Heart right ventricle (tissue), 16 donors: ENCODE data around the gene BMPER. TPM values are rescaled to one million over a fixed set of nuclear protein-coding genes. Genes with fewer than 3 reads are reported as not detected.

ENCODE experiments used
- ATAC-seq, 8 donors: fragments of 200-7000 bp; cut with Tn5 transposase; one replicate each; pipeline ENCODE4 v1.9.1; 2020; ENCODE audit warnings: mild to moderate bottlenecking in 8 of 8, moderate library complexity in 8 of 8, moderate number of reproducible peaks in 1 of 8
- DNase-seq, 2 donors: peaks; one replicate each; pipeline ENCODE4 v3.0.0-alpha.2; 2020
- H3K27ac ChIP-seq, 10 donors: fragments of 200-600 bp; sonication (generic) in 2 of 10; one replicate each; pipeline versions ENCODE4 v1.5.0 to v1.8.0; 2020 to 2022; ENCODE audit warnings: mild to moderate bottlenecking in 3 of 10
- H3K27me3 ChIP-seq, 7 donors: fragments of 200-600 bp; one replicate each; pipeline ENCODE4 v1.8.0; 2021 to 2022; ENCODE audit warnings: mild to moderate bottlenecking in 2 of 7
- H3K36me3 ChIP-seq, 9 donors: fragments of 200-600 bp; sonication (generic) in 1 of 9; one replicate each; pipeline versions ENCODE4 v1.5.0 to v1.8.0; 2020 to 2022; ENCODE audit warnings: mild to moderate bottlenecking in 2 of 9
- H3K4me1 ChIP-seq, 9 donors: fragments of 200-600 bp; sonication (generic) in 1 of 9; one replicate each; pipeline versions ENCODE4 v1.5.0 to v1.8.0; 2020 to 2022; ENCODE audit warnings: mild to moderate bottlenecking in 4 of 9
- H3K4me3 ChIP-seq, 10 donors: fragments of 200-600 bp; sonication (generic) in 2 of 10; one replicate each; pipeline versions ENCODE4 v1.5.0 to v1.8.0; 2020 to 2022; ENCODE audit warnings: mild to moderate bottlenecking in 7 of 10, moderate library complexity in 2 of 10
- H3K9me3 ChIP-seq, 11 donors: fragments of 200-600 bp in 10 of 11; sonication (generic) in 2 of 11; one replicate each; pipeline versions ENCODE4 v1.5.0 to v1.8.0; 2013 to 2022; ENCODE audit warnings: mild to moderate bottlenecking in 2 of 11, control low read depth in 1 of 11, moderate library complexity in 1 of 11
- WGBS, 2 donors: extraction: QIAGEN DNeasy Blood & Tissue Kit; methylation state at CpG; one replicate each; pipeline ENCODE4 v1.1.7; 2013; ENCODE audit warnings: inconsistent platforms in 1 of 2; 5-methylcytosine and 5-hydroxymethylcytosine counted together
- intact Hi-C, 10 donors: fragments of 100-400 bp; cut with DNase I; formaldehyde crosslinking; loops; one replicate each; pipeline versions ENCODE4 v1.11.1 to v1.14.2; 2022
- polyA plus RNA-seq, 2 donors: library from polyadenylated mRNA; stranded (reverse); fragments of 200-250 nt; gene quantifications; one replicate each; pipeline ENCODE4 v1.2.3, GENCODE V29; 2013
- total RNA-seq, 10 donors: library from RNA; stranded (reverse); fragmentation: NEBNext Ultra II Directional in 3 of 10; extraction: Animal tissue kit (Norgen Biotek cat#: 25700) in 3 of 10; gene quantifications; one replicate each; pipeline versions ENCODE4 v1.2.1 to v1.2.4, GENCODE V29; 2021 to 2023
- TF ChIP-seq, protein P1 (sequence below), 9 donors: fragments of 200-600 bp; sonication (generic) in 2 of 9; IDR thresholded peaks; one replicate each; pipeline versions ENCODE4 v1.5.0 to v1.8.0; 2021 to 2022; ENCODE audit warnings: antibody characterized with exemption in 9 of 9, mild to moderate bottlenecking in 5 of 9, moderate library complexity in 1 of 9
- donor health status: Arrhythmogenic right ventricular cardiomyopathy.
- donor health status: ischemic (EF 13 %, LVEDD 7.1; RV severe dilation, severe dysfunction).
- donor health status: healthy with polysubstance abuse.
- donor health status: DM: no; HTN: yes; CAD: no.
- donor health status: DM: no; HTN: no; CAD: no.
- donor health status: ischemic (EF 25% LVEDD 6.9; RV normal size, moderate dysfunction).
- donor health status: ischemic (EF 25% LVEDD 5.7; RV mildly dilated, moderate dysfunction).
- donor health status: healthy.
- donor health status: DM: yes; HTN: yes; CAD: no.
- donor health status: Ischemic cardiomyopathy.
- donor health status: ischemic (EF 35%, LVEDD 5.7; RV mildly dilated, moderate dysfunction).
- donor health status: nonischemic (EF 11% LVEDD 7.7; RV severe dilation, severe dysfunction).
- donor health status: DM: yes; HTN: yes; CAD: no.
- donor health status: PGD.
- donor health status: ischemic (EF 29% LVEDD 5.4; RV normal size, mild dysfunction).
- donor health status: nonischemic (EF 23%, LVEDD 6.1; RV moderate dilation, normal function).

BMPER gene
- total and polyA plus RNA-seq, 12 donors, result 0.70 to 3.9 (median 1.5) TPM

- peaks cover 0 to 7% (median 0%) of the 10 kb centered on the region in 7 donors for H3K27me3 ChIP-seq
- intact Hi-C loops, result no loop called here
- H3K9me3 ChIP-seq, result no peaks in the 10 kb centered on the region
- H3K27ac ChIP-seq, result no peak overlapping the region
- WGBS, 2 donors, result 73% methylated on average over 9 of the region's 9 CpGs
- no peak overlapping the region for H3K4me3 ChIP-seq
- DNase-seq (no peak), ATAC-seq (peak in 4 of 8 donors; percentile 52 to 70 (median 58))
- no peaks in the 10 kb centered on the region for H3K4me1 ChIP-seq
- TF ChIP-seq, protein P1, sequence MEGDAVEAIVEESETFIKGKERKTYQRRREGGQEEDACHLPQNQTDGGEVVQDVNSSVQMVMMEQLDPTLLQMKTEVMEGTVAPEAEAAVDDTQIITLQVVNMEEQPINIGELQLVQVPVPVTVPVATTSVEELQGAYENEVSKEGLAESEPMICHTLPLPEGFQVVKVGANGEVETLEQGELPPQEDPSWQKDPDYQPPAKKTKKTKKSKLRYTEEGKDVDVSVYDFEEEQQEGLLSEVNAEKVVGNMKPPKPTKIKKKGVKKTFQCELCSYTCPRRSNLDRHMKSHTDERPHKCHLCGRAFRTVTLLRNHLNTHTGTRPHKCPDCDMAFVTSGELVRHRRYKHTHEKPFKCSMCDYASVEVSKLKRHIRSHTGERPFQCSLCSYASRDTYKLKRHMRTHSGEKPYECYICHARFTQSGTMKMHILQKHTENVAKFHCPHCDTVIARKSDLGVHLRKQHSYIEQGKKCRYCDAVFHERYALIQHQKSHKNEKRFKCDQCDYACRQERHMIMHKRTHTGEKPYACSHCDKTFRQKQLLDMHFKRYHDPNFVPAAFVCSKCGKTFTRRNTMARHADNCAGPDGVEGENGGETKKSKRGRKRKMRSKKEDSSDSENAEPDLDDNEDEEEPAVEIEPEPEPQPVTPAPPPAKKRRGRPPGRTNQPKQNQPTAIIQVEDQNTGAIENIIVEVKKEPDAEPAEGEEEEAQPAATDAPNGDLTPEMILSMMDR (IDR thresholded peaks at IDR 0.05), result no peak
- H3K36me3 ChIP-seq, result no peaks in the 10 kb centered on the region
Measured at GRCh38 chr7:34075523-34076370, 170.4 kb downstream of the BMPER start.

DNA sequence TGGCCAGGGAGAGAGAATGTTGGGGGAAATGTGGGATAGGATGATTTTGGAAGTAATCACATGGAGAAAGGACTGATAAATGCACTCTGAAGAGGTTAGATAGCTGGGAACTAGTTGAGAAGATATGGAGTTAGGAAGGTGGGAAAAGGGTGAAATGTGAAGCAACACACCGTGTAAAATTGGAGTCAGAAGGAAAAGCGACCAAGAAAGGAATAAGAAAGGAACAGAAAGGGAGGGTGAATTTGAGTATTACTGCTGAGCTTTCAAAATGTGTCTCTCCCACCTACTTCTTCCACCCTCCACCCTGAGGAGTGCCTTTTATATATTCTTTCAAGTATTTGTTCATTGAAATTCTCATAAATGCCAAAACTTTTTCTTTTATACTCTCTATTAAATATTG, 171.8 kb downstream of the BMPER start:
- 85 to 90% methylated on average over 2 of the region's 2 CpGs for WGBS, 2 donors
- DNase-seq, result no peak

GRCh38 chr7:34078864-34079263, 173.5 kb downstream of the BMPER start:
- intact Hi-C loops, result no loop called here
- Histone ChIP-seq H3K4me1 (no peaks in the 10 kb centered on the region), H3K9me3 (no peaks in the 10 kb centered on the region), H3K36me3 (no peaks in the 10 kb centered on the region), H3K27me3 (peaks cover 0 to 7% (median 0%) of the 10 kb centered on the region in 7 donors), H3K4me3 (no peak overlapping the region), H3K27ac (no peak overlapping the region)
- ATAC-seq (no peak), DNase-seq (no peak)
- 90 to 94% methylated on average over 30 of the region's 30 CpGs for WGBS, 2 donors
- TF ChIP-seq, protein P1 (IDR thresholded peaks at IDR 0.05), result no peak

More for the DNA sequence above, 171.8 kb downstream of the BMPER start:
- Histone ChIP-seq H3K27ac (no peak overlapping the region), H3K4me3 (no peak overlapping the region), H3K4me1 (no peaks in the 10 kb centered on the region), H3K36me3 (no peaks in the 10 kb centered on the region), H3K27me3 (peaks cover 0 to 7% (median 0%) of the 10 kb centered on the region in 7 donors), H3K9me3 (no peaks in the 10 kb centered on the region)
- intact Hi-C loops, result no loop called here
- no peak for ATAC-seq
- TF ChIP-seq, protein P1 (IDR thresholded peaks at IDR 0.05), result no peak

DNA sequence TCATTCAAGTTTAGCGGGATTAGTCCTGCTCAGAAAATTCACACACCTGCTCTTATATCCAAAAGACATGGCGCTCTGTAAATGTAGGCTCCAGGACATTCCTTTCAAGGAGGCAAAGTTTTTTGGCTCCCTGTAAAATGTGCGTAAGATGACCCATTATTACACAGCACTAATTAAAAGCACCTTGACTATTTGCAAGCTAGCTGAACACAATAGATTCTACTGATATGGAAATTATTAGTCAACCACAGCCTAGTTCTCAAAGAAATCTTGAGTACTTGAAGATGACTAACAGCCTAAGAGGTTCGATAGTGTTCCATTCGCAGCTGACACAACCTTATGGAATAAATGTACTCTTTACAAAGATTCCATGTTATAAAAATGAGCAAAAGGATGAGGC, 175.2 kb downstream of the BMPER start:
- Histone ChIP-seq H3K4me1 (no peaks in the 10 kb centered on the region), H3K27me3 (peaks cover 0 to 7% (median 0%) of the 10 kb centered on the region in 7 donors), H3K4me3 (no peak overlapping the region), H3K36me3 (no peaks in the 10 kb centered on the region), H3K27ac (no peak overlapping the region), H3K9me3 (no peaks in the 10 kb centered on the region)
- DNase-seq (no peak), ATAC-seq (no peak)
- TF ChIP-seq, protein P1 (IDR thresholded peaks at IDR 0.05), result no peak
- intact Hi-C loops, result no loop called here
- WGBS, 2 donors, result 94 to 97% methylated on average over 5 of the region's 5 CpGs
